A549 (cell line): ENCODE data around the gene TTC34. TPM values are rescaled to one million over a fixed set of nuclear protein-coding genes. Genes with fewer than 3 reads are reported as not detected.
A peak's percentile ranks its signal among the peaks of the same experiment; 100 is the strongest.
"Not testable (repeated sequence)": the region's sequence is repeated elsewhere in the genome, so short reads cannot be mapped to it uniquely, and the experiment has no call there.

Experiments used
- ATAC-seq, 2 experiments: fragments of 200-7000 bp in 1 of 2; fragments of >200 bp in 1 of 2; cut with Nextera tagmentation in 1 of 2; cut with Tn5 transposase in 1 of 2; 3 replicates each; pipeline versions ENCODE4 v1.8.0 to v1.9.1; 2018 to 2020; ENCODE audit warnings: mild to moderate bottlenecking in 1 of 2, moderate library complexity in 1 of 2
- CTCF ChIA-PET: fragments of 300-600 bp; sonication (Branson Sonifier 250); formaldehyde crosslinking; extraction: SDS; loops from one replicate; lab custom pipeline; 2021; ENCODE audit warnings: antibody characterized with exemption, inconsistent platforms; lab: Yijun Ruan, JAX
- POLR2A ChIA-PET: fragments of 350-600 bp; formaldehyde crosslinking; extraction: SDS; loops from one replicate; lab custom pipeline; 2021; ENCODE audit warnings: antibody characterized with exemption, inconsistent platforms; lab: Yijun Ruan, JAX
- DNase-seq, 2 experiments: peaks; one replicate each; pipeline versions ENCODE4 v3.0.0 to v3.0.0-alpha.2; 2011 to 2016; ENCODE audit warnings: low read depth in 1 of 2, low spot score in 1 of 2
- FAIRE-seq: peaks from 2 replicates; lab custom pipeline; 2011; peaks lifted over from hg19 to GRCh38; lab: Jason Lieb, UNC
- H3K27ac ChIP-seq, 2 experiments: fragments of >200 bp; sonication (Bioruptor Twin); formaldehyde crosslinking; 3 replicates each; pipeline ENCODE4 v1.5.1; 2016 to 2017
- H3K4me1 ChIP-seq: fragments of >200 bp; sonication (Bioruptor Twin); formaldehyde crosslinking; 3 replicates; pipeline ENCODE4 v1.6.1; 2016
- H3K4me2 ChIP-seq: fragments of >200 bp; sonication (Bioruptor Twin); formaldehyde crosslinking; 3 replicates; pipeline ENCODE4 v1.6.1; 2016
- H3K4me3 ChIP-seq: fragments of >200 bp; sonication (Bioruptor Twin); formaldehyde crosslinking; 3 replicates; pipeline ENCODE4 v1.5.1; 2016
- H3K9me3 ChIP-seq: fragments of >200 bp; sonication (Bioruptor Twin); formaldehyde crosslinking; 3 replicates; pipeline ENCODE4 v1.6.1; 2016
- CHD2 ChIP-seq: fragments of 150-350 bp; IDR thresholded peaks from 2 replicates; pipeline ENCODE4 v1.6.1; 2014; ENCODE audit warnings: low read length; ENCODE audit not compliant: partially characterized antibody
- HDAC2 ChIP-seq: fragments of 200-600 bp; sonication (generic); IDR thresholded peaks from 2 replicates; pipeline ENCODE4 v1.6.1; 2016
- NPAS2 ChIP-seq: fragments of 250-450 bp; sonication (Bioruptor Pico); IDR thresholded peaks from 2 replicates; pipeline ENCODE4 v1.8.0; 2022; ENCODE audit warnings: mild to moderate bottlenecking, moderate library complexity, borderline replicate concordance
- POLR2AphosphoS2 ChIP-seq: conservative IDR thresholded peaks from 2 replicates; pipeline ENCODE4 v1.6.1; 2012; ENCODE audit warnings: low read length, improper control_type of control experiment, inconsistent platforms
- RFX5 ChIP-seq: fragments of 450-650 bp; IDR thresholded peaks from 2 replicates; pipeline ENCODE4 v1.7.1; 2014; ENCODE audit warnings: antibody characterized with exemption, mild to moderate bottlenecking, moderate library complexity
- TFCP2L1 ChIP-seq: fragments of 250-450 bp; sonication (Bioruptor Pico); IDR thresholded peaks from 2 replicates; pipeline ENCODE4 v1.5.0; 2021; ENCODE audit warnings: mild to moderate bottlenecking
- ZC3H11A ChIP-seq: fragments of 450-650 bp; IDR thresholded peaks from 2 replicates; pipeline ENCODE4 v1.6.1; 2014; ENCODE audit warnings: antibody characterized with exemption, mild to moderate bottlenecking
- WGBS: methylation state at CpG from one replicate; pipeline ENCODE4 v1.1.6; 2017; ENCODE audit errors: missing lambda C conversion rate; 5-methylcytosine and 5-hydroxymethylcytosine counted together
- polyA plus RNA-seq, 4 experiments: library from polyadenylated mRNA; depleted of rRNA in 3 of 4; stranded (reverse); fragments of >200 nt; fragmentation: RNase III in 1 of 4; extraction: RNeasy Plus Mini Kit Qiagen cat#74134 plus additional on column Dnase treatment in 1 of 4; gene quantifications; 2 replicates in 3 of 4; 3 replicates in 1 of 4; pipeline ENCODE4 v1.2.3, GENCODE V29; 2011 to 2017
- TF ChIP-seq, protein P1 (sequence below): fragments of >200 bp; sonication (Bioruptor Twin); formaldehyde crosslinking; IDR thresholded peaks from 3 replicates; pipeline ENCODE4 v1.5.1; 2016
- TF ChIP-seq, protein P2 (sequence below): fragments of >200 bp; sonication (Bioruptor Twin); formaldehyde crosslinking; IDR thresholded peaks from 3 replicates; pipeline ENCODE4 v1.6.1; 2016
- TF ChIP-seq, protein P3 (sequence below): fragments of 250-450 bp; sonication (Bioruptor Pico); IDR thresholded peaks from 2 replicates; pipeline ENCODE4 v1.5.0; 2021; ENCODE audit warnings: mild to moderate bottlenecking, moderate library complexity, borderline replicate concordance
- TF ChIP-seq, protein P4 (sequence below): fragments of 150-350 bp; IDR thresholded peaks from 2 replicates; pipeline ENCODE4 v1.6.1; 2014; ENCODE audit warnings: low read depth, mild to moderate bottlenecking, low read length
- TF ChIP-seq, protein P5 (sequence below): fragments of 200-600 bp; sonication (generic); IDR thresholded peaks from 2 replicates; pipeline ENCODE4 v1.6.1; 2016; ENCODE audit warnings: antibody characterized with exemption, mild to moderate bottlenecking, moderate library complexity

The TTC34 gene
- polyA plus RNA-seq, 2 of the 4 experiments (the other 2 are of a cell fraction): 0.04 to 0.05 TPM

DNA sequence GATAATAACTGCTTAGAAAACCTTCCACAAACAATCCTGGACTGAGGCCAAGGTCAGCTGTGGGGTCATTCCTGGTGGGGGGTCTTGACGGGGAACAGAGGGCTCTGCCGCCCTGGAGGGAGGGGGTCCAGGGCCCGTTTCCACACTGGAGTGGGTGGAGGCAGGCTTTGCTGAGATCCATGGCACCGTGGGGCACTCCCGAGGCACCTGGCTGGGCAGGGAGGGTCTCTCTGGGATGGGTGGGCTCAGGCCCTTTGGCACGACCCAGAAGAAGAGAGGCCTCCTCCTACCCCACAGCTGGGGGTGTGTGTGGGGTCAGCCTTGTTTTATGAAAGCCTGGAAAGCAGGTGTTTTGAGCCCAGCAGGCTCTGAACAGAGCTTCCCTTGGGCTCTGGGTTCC, 173.7 kb downstream of the TTC34 start (continued):
- TF ChIP-seq, protein P1, sequence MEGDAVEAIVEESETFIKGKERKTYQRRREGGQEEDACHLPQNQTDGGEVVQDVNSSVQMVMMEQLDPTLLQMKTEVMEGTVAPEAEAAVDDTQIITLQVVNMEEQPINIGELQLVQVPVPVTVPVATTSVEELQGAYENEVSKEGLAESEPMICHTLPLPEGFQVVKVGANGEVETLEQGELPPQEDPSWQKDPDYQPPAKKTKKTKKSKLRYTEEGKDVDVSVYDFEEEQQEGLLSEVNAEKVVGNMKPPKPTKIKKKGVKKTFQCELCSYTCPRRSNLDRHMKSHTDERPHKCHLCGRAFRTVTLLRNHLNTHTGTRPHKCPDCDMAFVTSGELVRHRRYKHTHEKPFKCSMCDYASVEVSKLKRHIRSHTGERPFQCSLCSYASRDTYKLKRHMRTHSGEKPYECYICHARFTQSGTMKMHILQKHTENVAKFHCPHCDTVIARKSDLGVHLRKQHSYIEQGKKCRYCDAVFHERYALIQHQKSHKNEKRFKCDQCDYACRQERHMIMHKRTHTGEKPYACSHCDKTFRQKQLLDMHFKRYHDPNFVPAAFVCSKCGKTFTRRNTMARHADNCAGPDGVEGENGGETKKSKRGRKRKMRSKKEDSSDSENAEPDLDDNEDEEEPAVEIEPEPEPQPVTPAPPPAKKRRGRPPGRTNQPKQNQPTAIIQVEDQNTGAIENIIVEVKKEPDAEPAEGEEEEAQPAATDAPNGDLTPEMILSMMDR: no peak
- TF ChIP-seq, protein P2, sequence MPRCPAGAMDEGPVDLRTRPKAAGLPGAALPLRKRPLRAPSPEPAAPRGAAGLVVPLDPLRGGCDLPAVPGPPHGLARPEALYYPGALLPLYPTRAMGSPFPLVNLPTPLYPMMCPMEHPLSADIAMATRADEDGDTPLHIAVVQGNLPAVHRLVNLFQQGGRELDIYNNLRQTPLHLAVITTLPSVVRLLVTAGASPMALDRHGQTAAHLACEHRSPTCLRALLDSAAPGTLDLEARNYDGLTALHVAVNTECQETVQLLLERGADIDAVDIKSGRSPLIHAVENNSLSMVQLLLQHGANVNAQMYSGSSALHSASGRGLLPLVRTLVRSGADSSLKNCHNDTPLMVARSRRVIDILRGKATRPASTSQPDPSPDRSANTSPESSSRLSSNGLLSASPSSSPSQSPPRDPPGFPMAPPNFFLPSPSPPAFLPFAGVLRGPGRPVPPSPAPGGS: no peak
- TF ChIP-seq, all 56 proteins: peak for 0

DNA sequence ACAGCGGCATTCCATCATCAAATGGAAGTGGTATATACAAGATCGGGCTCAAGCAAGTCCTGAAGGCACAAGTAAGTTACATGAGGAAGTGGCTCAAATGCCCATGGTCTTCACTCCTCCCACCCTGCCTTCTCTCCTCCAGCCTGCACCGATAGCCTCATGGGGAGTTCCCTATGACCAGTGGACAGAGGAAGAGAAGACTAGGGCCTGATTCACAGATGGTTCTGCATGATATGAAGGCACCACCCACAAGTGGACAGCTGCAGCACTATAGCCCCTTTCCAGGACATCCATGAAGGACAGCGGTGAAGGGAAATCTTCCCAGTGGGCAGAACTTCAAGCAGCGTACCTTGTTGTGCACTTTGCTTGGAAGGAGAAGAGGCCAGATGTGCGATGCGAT, 175.7 kb downstream of the TTC34 start:
- POLR2A ChIA-PET, DNase-seq, FAIRE-seq, H3K4me3 ChIP-seq, H3K9me3 ChIP-seq, CTCF ChIA-PET, ATAC-seq, H3K4me1 ChIP-seq, H3K27ac ChIP-seq, H3K4me2 ChIP-seq: not testable (repeated sequence)
- 54% methylated on average over 6 of the region's 7 CpGs for whole genome bisulfite sequencing

DNA sequence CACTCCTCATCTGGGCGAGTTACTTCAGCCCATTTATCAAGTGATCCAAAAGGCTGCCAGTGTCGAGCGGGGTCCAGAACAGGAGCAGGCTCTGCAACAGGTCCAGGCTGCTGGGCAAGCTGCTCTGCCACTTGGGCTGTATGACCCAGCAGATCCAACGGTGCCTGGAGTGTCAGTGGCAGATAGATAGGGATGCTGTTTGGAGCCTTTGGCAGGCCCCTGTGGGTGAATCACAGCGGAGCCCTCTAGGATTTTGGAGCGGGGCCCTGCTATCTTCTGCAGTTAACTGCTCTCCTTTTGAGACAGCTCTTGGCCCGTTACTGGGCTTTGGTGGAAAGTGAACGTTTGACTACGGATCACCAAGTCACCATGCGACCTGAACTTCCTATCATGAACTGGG, 176.2 kb downstream of the TTC34 start:
- H3K9me3 ChIP-seq: no peaks in the 10 kb centered on the region
- WGBS: 67% methylated on average over 6 of the region's 10 CpGs
- no peak overlapping the region for H3K4me3 ChIP-seq
- H3K4me2 ChIP-seq: no peak overlapping the region
- TF ChIP-seq, protein P3, sequence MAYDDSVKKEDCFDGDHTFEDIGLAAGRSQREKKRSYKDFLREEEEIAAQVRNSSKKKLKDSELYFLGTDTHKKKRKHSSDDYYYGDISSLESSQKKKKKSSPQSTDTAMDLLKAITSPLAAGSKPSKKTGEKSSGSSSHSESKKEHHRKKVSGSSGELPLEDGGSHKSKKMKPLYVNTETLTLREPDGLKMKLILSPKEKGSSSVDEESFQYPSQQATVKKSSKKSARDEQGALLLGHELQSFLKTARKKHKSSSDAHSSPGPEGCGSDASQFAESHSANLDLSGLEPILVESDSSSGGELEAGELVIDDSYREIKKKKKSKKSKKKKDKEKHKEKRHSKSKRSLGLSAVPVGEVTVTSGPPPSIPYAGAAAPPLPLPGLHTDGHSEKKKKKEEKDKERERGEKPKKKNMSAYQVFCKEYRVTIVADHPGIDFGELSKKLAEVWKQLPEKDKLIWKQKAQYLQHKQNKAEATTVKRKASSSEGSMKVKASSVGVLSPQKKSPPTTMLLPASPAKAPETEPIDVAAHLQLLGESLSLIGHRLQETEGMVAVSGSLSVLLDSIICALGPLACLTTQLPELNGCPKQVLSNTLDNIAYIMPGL (CRISPR knock-in tag): no peak
- no peak for TF ChIP-seq RFX5
- TF ChIP-seq TFCP2L1 (CRISPR knock-in tag): no peak
- TF ChIP-seq, protein P4, sequence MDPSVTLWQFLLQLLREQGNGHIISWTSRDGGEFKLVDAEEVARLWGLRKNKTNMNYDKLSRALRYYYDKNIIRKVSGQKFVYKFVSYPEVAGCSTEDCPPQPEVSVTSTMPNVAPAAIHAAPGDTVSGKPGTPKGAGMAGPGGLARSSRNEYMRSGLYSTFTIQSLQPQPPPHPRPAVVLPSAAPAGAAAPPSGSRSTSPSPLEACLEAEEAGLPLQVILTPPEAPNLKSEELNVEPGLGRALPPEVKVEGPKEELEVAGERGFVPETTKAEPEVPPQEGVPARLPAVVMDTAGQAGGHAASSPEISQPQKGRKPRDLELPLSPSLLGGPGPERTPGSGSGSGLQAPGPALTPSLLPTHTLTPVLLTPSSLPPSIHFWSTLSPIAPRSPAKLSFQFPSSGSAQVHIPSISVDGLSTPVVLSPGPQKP: no peak
- TF ChIP-seq NPAS2: no peak
- TF ChIP-seq POLR2AphosphoS2: no peak
- DNase-seq (no peak), FAIRE-seq (no peak), ATAC-seq (no peak)
- POLR2A ChIA-PET: no interaction called here
- H3K27ac ChIP-seq: no peak overlapping the region
- CTCF ChIA-PET: no interaction called here
- no peaks in the 10 kb centered on the region for H3K4me1 ChIP-seq

DNA sequence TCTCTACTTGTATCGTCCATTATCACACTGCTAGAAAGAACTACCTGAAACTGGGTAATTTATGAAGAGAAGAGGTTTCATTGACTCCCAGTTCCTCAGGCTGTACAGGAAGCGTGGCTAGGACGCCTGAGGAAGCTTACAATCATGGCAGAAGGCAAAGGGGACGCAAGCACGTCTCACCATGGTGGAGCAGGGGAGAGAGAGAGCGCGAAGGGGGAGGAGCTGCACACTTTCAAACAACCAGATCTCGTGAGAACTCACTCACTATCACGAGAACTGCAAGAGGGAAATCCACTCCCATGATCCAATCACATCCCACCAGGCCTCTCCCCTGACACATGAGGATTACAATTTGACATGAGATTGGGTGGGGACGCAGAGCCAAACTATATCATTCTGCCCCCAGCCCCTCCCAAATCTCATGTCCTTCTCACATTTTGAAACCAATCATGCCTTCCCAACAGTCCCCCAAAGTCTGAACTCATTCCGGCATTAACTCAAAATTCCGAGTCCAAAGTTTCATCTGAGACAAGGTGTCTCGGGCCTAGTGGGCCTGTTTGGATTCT, 176.7 kb downstream of the TTC34 start:
- Histone ChIP-seq H3K4me2 (no peak overlapping the region), H3K27ac (no peak overlapping the region), H3K9me3 (no peaks in the 10 kb centered on the region), H3K4me3 (no peak overlapping the region), H3K4me1 (no peaks in the 10 kb centered on the region)
- ChIA-PET CTCF (no interaction called here), POLR2A (no interaction called here)
- TF ChIP-seq ZC3H11A: no peak
- TF ChIP-seq, protein P5, sequence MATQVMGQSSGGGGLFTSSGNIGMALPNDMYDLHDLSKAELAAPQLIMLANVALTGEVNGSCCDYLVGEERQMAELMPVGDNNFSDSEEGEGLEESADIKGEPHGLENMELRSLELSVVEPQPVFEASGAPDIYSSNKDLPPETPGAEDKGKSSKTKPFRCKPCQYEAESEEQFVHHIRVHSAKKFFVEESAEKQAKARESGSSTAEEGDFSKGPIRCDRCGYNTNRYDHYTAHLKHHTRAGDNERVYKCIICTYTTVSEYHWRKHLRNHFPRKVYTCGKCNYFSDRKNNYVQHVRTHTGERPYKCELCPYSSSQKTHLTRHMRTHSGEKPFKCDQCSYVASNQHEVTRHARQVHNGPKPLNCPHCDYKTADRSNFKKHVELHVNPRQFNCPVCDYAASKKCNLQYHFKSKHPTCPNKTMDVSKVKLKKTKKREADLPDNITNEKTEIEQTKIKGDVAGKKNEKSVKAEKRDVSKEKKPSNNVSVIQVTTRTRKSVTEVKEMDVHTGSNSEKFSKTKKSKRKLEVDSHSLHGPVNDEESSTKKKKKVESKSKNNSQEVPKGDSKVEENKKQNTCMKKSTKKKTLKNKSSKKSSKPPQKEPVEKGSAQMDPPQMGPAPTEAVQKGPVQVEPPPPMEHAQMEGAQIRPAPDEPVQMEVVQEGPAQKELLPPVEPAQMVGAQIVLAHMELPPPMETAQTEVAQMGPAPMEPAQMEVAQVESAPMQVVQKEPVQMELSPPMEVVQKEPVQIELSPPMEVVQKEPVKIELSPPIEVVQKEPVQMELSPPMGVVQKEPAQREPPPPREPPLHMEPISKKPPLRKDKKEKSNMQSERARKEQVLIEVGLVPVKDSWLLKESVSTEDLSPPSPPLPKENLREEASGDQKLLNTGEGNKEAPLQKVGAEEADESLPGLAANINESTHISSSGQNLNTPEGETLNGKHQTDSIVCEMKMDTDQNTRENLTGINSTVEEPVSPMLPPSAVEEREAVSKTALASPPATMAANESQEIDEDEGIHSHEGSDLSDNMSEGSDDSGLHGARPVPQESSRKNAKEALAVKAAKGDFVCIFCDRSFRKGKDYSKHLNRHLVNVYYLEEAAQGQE: peak; percentile 39; the same call in 1 of the 2 replicates
- no peak for TF ChIP-seq HDAC2
- peak; percentile 52 for TF ChIP-seq CHD2
- DNase-seq (no peak), ATAC-seq (no peak), FAIRE-seq (no peak)
- WGBS: 51% methylated on average over 13 of the region's 13 CpGs
